Kidney (tissue), 14 donors: ENCODE data around the gene LCN10. TPM values are rescaled to one million over a fixed set of nuclear protein-coding genes. Genes with fewer than 3 reads are reported as not detected.
A peak's percentile ranks its signal among the peaks of the same experiment; 100 is the strongest.

Experiments used
- DNase-seq, 5 donors: peaks; one replicate each; pipeline ENCODE4 v3.0.0-alpha.2; 2013 to 2020
- FAIRE-seq: peaks from 2 replicates; lab custom pipeline; 2012; peaks lifted over from hg19 to GRCh38; lab: Jason Lieb, UNC
- H3K27ac ChIP-seq, 2 donors: one replicate each; pipeline ENCODE4 v1.7.0; 2013; ENCODE audit warnings: low read depth in 2 of 2, low read length in 2 of 2, inconsistent platforms in 1 of 2
- H3K27me3 ChIP-seq: one replicate; pipeline ENCODE4 v1.7.1; 2013; ENCODE audit warnings: low read length, inconsistent platforms; ENCODE audit not compliant: control insufficient read depth, insufficient read depth
- H3K36me3 ChIP-seq, 3 donors: one replicate each; pipeline versions ENCODE4 v1.7.0 to v1.7.1; 2013; ENCODE audit warnings: low read length in 3 of 3, control low read depth in 1 of 3, inconsistent platforms in 1 of 3; ENCODE audit not compliant: insufficient read depth in 3 of 3, control insufficient read depth in 2 of 3
- H3K4me1 ChIP-seq, 3 donors: one replicate each; pipeline versions ENCODE4 v1.7.0 to v1.7.1; 2013; ENCODE audit warnings: low read length in 3 of 3, inconsistent platforms in 1 of 3, low read depth in 1 of 3; ENCODE audit not compliant: control insufficient read depth in 2 of 3, insufficient read depth in 2 of 3
- H3K4me3 ChIP-seq, 3 donors: one replicate each; pipeline versions ENCODE4 v1.7.0 to v1.8.1; 2013; ENCODE audit warnings: low read length in 3 of 3, control low read depth in 1 of 3, inconsistent platforms in 1 of 3
- H3K9ac ChIP-seq, 3 donors: one replicate each; pipeline versions ENCODE4 v1.7.0 to v1.7.1; 2013; ENCODE audit warnings: low read length in 3 of 3, control low read depth in 1 of 3, inconsistent platforms in 1 of 3
- H3K9me3 ChIP-seq, 3 donors: one replicate each; pipeline versions ENCODE4 v1.7.0 to v1.7.1; 2013; ENCODE audit warnings: low read length in 3 of 3, control low read depth in 1 of 3, inconsistent platforms in 1 of 3; ENCODE audit not compliant: control insufficient read depth in 2 of 3, insufficient read depth in 1 of 3
- intact Hi-C: fragments of 100-400 bp; cut with DNase I; formaldehyde crosslinking; loops from one replicate; pipeline ENCODE4 v1.11.1; 2022
- polyA plus RNA-seq: library from polyadenylated mRNA; stranded (reverse); fragments of 350-450 nt; fragmentation: Illumina TruSeq; extraction: RNeasy Lipid Tissue Mini Kit (QIAGEN cat#74804); gene quantifications from one replicate; pipeline ENCODE4 v1.2.3, GENCODE V29; 2014; ENCODE audit warnings: low read depth, low replicate concordance; ENCODE audit not compliant: insufficient read depth
- total RNA-seq: library from RNA; stranded (reverse); fragmentation: NEBNext Ultra II Directional; extraction: Animal tissue kit (Norgen Biotek cat#: 25700); gene quantifications from one replicate; pipeline ENCODE4 v1.2.1, GENCODE V29; 2021
- TF ChIP-seq, protein P1 (sequence below): IDR thresholded peaks from 3 replicates; pipeline ENCODE4 v1.5.1; 2012; ENCODE audit warnings: mild to moderate bottlenecking, moderate library complexity, borderline replicate concordance; ENCODE audit not compliant: insufficient read depth; ENCODE audit errors: extremely low read depth
- donor health status: control.
- donor health status: control.
- donor health status: control.
- donor health status: control.
- donor health status: control.
- donor health status: DM: yes; HTN: yes; CAD: no.
- donor health status: Normal renal cell carcinoma (clear cell type).

Gene LCN10
- total and polyA plus RNA-seq, 2 donors from 2014 or later, result 3.9 to 8.4 TPM

GRCh38 chr9:136694872-136695247 is 47.9 kb downstream of the LCN10 start:
- peak overlapping the region in 1 of 2 donors; percentile 69 for H3K27ac ChIP-seq
- H3K4me3 ChIP-seq, result no peak overlapping the region
- FAIRE-seq, result no peak
- no peaks in the 10 kb centered on the region for H3K27me3 ChIP-seq
- intact Hi-C loops, result no loop called here
- TF ChIP-seq, protein P1, sequence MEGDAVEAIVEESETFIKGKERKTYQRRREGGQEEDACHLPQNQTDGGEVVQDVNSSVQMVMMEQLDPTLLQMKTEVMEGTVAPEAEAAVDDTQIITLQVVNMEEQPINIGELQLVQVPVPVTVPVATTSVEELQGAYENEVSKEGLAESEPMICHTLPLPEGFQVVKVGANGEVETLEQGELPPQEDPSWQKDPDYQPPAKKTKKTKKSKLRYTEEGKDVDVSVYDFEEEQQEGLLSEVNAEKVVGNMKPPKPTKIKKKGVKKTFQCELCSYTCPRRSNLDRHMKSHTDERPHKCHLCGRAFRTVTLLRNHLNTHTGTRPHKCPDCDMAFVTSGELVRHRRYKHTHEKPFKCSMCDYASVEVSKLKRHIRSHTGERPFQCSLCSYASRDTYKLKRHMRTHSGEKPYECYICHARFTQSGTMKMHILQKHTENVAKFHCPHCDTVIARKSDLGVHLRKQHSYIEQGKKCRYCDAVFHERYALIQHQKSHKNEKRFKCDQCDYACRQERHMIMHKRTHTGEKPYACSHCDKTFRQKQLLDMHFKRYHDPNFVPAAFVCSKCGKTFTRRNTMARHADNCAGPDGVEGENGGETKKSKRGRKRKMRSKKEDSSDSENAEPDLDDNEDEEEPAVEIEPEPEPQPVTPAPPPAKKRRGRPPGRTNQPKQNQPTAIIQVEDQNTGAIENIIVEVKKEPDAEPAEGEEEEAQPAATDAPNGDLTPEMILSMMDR, result no peak
- no peak for DNase-seq
- no peak overlapping the region for H3K9ac ChIP-seq
- H3K9me3 ChIP-seq, result no peaks in the 10 kb centered on the region
- peaks cover 0 to 47% (median 30%) of the 10 kb centered on the region in 3 donors for H3K4me1 ChIP-seq
- no peaks in the 10 kb centered on the region for H3K36me3 ChIP-seq

DNA sequence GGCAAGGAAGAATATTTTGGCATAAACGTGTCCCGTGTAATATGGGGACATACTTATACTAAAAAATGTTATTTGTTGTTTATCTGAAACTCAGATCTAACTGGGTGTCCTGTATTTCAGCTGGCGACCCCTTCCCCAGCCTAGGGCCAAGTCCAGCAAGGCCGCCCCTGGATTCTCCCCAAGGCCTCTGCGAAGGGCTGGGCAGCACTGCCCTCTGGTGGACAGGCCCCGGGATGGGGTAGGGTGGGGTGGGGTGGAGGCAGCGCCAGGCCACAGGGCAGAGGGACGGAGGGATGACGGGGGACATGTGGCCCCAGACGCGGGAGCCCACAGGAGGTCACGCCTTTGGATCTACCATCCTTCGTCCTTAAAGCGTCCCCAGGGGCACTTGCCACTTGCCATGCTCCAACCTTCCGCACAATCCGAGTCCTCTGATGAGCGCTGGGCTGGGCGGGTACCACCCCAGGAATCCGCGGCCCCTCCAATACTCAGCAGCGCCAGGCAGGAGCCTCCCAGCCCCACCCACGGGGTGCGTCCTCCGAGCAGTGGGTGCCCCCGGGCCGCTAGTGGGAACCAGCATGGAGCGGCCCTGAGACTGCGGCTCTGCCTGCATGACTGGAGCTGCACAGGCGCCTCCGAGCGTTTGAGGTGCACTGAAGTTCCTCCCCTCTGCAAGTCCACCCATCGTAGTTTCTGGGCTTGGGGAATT is 48.4 kb downstream of the LCN10 start:
- FAIRE-seq (no peak), DNase-seq (peak in 3 of 5 donors; percentile 66 to 86 (median 77))
- H3K9me3 ChIP-seq, result no peaks in the 10 kb centered on the region
- H3K27me3 ChIP-seq, result no peaks in the 10 kb centered on the region
- H3K4me1 ChIP-seq, result peaks cover 0 to 47% (median 30%) of the 10 kb centered on the region in 3 donors
- H3K27ac ChIP-seq, result peak overlapping the region; percentile 63 to 69
- H3K9ac ChIP-seq, result peak overlapping the region in 1 of 3 donors; percentile 12
- no peaks in the 10 kb centered on the region for H3K36me3 ChIP-seq
- TF ChIP-seq, protein P1, result peak; percentile 66
- no peak overlapping the region for H3K4me3 ChIP-seq
- intact Hi-C loops, result no loop called here

- H3K4me1 ChIP-seq, result peaks cover 0 to 49% (median 27%) of the 10 kb centered on the region in 3 donors
- intact Hi-C loops, result no loop called here
Observed at GRCh38 chr9:136693490-136694162, 49.1 kb downstream of the LCN10 start.

More at GRCh38 chr9:136693490-136694162, 49.1 kb downstream of the LCN10 start:
- peak overlapping the region; percentile 63 to 80 for H3K27ac ChIP-seq
- H3K9me3 ChIP-seq, result no peaks in the 10 kb centered on the region
- H3K27me3 ChIP-seq, result no peaks in the 10 kb centered on the region
- DNase-seq, result peak in 2 of 5 donors; percentile 62 to 95
- no peak overlapping the region for H3K4me3 ChIP-seq
- no peak for FAIRE-seq
- no peaks in the 10 kb centered on the region for H3K36me3 ChIP-seq
- H3K9ac ChIP-seq, result peak overlapping the region in 1 of 3 donors; percentile 12
- TF ChIP-seq, protein P1, result peak; percentile 0
